DND-41 (cell line): ENCODE data around the gene SRD5A1.

Experiments
- ATAC-seq: fragments of 200-7000 bp; cut with Tn5 transposase; 3 replicates; pipeline ENCODE4 v1.9.1; 2021; ENCODE audit warnings: low read depth; ENCODE audit not compliant: insufficient read depth
- DNase-seq: peaks from one replicate; pipeline ENCODE4 v3.0.0-alpha.2; 2020
- H2AFZ ChIP-seq: 2 replicates; pipeline ENCODE4 v1.6.0; 2012; ENCODE audit warnings: low read depth, low read length
- H3K27ac ChIP-seq: 2 replicates; pipeline ENCODE4 v1.5.1; 2012; ENCODE audit warnings: low read length, inconsistent platforms
- H3K27me3 ChIP-seq: fragments of 200-600 bp; sonication (generic); 2 replicates; pipeline ENCODE4 v1.6.0; 2012; ENCODE audit warnings: low read length, mild to moderate bottlenecking, inconsistent platforms; ENCODE audit not compliant: insufficient read depth, poor library complexity
- H3K36me3 ChIP-seq: 2 replicates; pipeline ENCODE4 v1.5.1; 2012; ENCODE audit warnings: low read length, inconsistent platforms; ENCODE audit not compliant: insufficient read depth
- H3K4me1 ChIP-seq: 2 replicates; pipeline ENCODE4 v1.5.1; 2012; ENCODE audit warnings: mild to moderate bottlenecking, low read length; ENCODE audit not compliant: insufficient read depth
- H3K4me2 ChIP-seq: 2 replicates; pipeline ENCODE4 v1.6.0; 2012; ENCODE audit warnings: mild to moderate bottlenecking, moderate library complexity, low read length, inconsistent platforms; ENCODE audit not compliant: insufficient read depth
- H3K4me3 ChIP-seq, 2 experiments: fragments of 200-600 bp in 1 of 2; shearing (Covaris generic) in 1 of 2; 2 replicates each; pipeline ENCODE4 v1.5.1; 2012 to 2016; ENCODE audit warnings: inconsistent platforms in 2 of 2, low read length in 2 of 2, mild to moderate bottlenecking in 2 of 2, low read depth in 1 of 2, moderate library complexity in 1 of 2
- H3K79me2 ChIP-seq: 2 replicates; pipeline ENCODE4 v1.6.0; 2012; ENCODE audit warnings: low read length, inconsistent platforms; ENCODE audit not compliant: insufficient read depth
- H3K9ac ChIP-seq: 2 replicates; pipeline ENCODE4 v1.6.0; 2012; ENCODE audit warnings: low read depth, mild to moderate bottlenecking, inconsistent platforms, low read length, moderate library complexity
- H3K9me3 ChIP-seq: 2 replicates; pipeline ENCODE4 v1.5.1; 2012; ENCODE audit warnings: low read length, moderate library complexity, mild to moderate bottlenecking, inconsistent platforms; ENCODE audit not compliant: insufficient read depth, severe bottlenecking
- H4K20me1 ChIP-seq: 2 replicates; pipeline ENCODE4 v1.6.0; 2012; ENCODE audit warnings: low read length; ENCODE audit not compliant: insufficient read depth
- EZH2 ChIP-seq: IDR thresholded peaks from 3 replicates; pipeline ENCODE4 v1.6.1; 2012; ENCODE audit warnings: borderline replicate concordance, low read depth, mild to moderate bottlenecking, moderate library complexity, low read length, inconsistent platforms; ENCODE audit not compliant: severe bottlenecking
- TF ChIP-seq, protein P1 (sequence below): IDR thresholded peaks from 2 replicates; pipeline ENCODE4 v1.5.1; 2012; ENCODE audit warnings: borderline replicate concordance, low read length, moderate library complexity, mild to moderate bottlenecking; ENCODE audit not compliant: poor library complexity, severe bottlenecking; ENCODE audit errors: extremely low read depth

The SRD5A1 gene

DNA sequence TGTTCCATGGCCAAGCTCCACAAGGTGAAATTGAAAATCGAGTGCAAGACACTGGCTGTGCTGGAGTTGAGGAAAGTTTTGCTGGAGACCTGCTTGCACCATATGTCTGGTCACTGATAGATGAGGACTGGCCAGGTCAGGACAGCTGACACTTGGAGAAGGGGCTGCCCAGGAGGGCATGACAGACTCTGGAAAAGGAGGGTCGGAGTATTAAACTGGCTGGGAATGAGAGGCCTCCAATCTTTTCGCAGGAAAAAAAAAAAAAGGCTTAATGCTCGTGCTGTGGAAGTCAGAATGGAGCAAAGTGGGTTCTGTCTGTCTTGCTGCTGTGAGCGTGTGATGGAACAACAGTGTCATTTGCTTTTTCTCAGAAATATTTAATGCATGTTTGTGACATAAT is 85.5 kb downstream of the SRD5A1 start:
- 0 out of 4 replicates have a peak overlapping the region, but pooled peaks of 1 of the 2 experiments have one; percentile 79 for H3K4me3 ChIP-seq
- peaks cover 93% of the 10 kb centered on the region for H4K20me1 ChIP-seq
- TF ChIP-seq, protein P1, sequence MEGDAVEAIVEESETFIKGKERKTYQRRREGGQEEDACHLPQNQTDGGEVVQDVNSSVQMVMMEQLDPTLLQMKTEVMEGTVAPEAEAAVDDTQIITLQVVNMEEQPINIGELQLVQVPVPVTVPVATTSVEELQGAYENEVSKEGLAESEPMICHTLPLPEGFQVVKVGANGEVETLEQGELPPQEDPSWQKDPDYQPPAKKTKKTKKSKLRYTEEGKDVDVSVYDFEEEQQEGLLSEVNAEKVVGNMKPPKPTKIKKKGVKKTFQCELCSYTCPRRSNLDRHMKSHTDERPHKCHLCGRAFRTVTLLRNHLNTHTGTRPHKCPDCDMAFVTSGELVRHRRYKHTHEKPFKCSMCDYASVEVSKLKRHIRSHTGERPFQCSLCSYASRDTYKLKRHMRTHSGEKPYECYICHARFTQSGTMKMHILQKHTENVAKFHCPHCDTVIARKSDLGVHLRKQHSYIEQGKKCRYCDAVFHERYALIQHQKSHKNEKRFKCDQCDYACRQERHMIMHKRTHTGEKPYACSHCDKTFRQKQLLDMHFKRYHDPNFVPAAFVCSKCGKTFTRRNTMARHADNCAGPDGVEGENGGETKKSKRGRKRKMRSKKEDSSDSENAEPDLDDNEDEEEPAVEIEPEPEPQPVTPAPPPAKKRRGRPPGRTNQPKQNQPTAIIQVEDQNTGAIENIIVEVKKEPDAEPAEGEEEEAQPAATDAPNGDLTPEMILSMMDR, result no peak
- H3K27me3 ChIP-seq, result no peaks in the 10 kb centered on the region
- H3K9me3 ChIP-seq, result no peaks in the 10 kb centered on the region
- peak overlapping the region; percentile 95 for H3K4me2 ChIP-seq
- H3K27ac ChIP-seq, result no peak overlapping the region
- DNase-seq (no peak), ATAC-seq (no peak)
- H3K79me2 ChIP-seq, result peaks cover 100% of the 10 kb centered on the region
- no peak overlapping the region for H2AFZ ChIP-seq
- 0 out of 2 replicates have a peak overlapping the region, but pooled peaks have one; percentile 1 for H3K9ac ChIP-seq
- peaks cover 79% of the 10 kb centered on the region for H3K4me1 ChIP-seq
- peaks cover 73% of the 10 kb centered on the region for H3K36me3 ChIP-seq

DNA sequence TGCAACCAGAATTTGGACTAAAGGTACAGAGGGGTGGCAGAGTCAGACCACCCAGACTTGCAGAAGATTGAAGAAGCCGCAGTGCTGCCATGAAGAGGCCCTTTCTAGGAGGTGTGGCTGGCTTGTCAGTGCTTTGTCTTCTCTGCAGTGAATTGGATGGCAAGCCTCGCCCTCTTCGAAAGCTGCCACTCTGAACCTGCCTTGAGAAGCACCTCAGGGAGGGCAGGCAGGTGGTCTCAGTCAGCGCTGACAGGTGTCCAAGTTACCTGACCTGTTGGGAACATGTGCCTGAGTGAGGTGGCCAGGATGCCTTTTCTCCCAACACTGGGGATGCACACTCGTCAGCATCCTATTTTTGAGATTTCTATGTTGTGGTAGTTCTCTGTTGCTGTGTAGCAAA is 86.2 kb downstream of the SRD5A1 start:
- Histone ChIP-seq H2AFZ (no peak overlapping the region), H3K79me2 (peaks cover 100% of the 10 kb centered on the region), H3K4me3 (peak overlapping the region in 1 of 2 experiments; percentile 30; a peak in 1 of 4 replicates), H3K27ac (no peak overlapping the region), H4K20me1 (peaks cover 97% of the 10 kb centered on the region), H3K36me3 (peaks cover 80% of the 10 kb centered on the region), H3K4me2 (peak overlapping the region; percentile 43; the same call in 1 of the 2 replicates), H3K9ac (peak overlapping the region; percentile 2; the same call in 1 of the 2 replicates), H3K27me3 (no peaks in the 10 kb centered on the region), H3K4me1 (peaks cover 80% of the 10 kb centered on the region), H3K9me3 (no peaks in the 10 kb centered on the region)
- TF ChIP-seq, protein P1, result no peak
- TF ChIP-seq EZH2, result no peak
- ATAC-seq (no peak), DNase-seq (no peak)

DNA sequence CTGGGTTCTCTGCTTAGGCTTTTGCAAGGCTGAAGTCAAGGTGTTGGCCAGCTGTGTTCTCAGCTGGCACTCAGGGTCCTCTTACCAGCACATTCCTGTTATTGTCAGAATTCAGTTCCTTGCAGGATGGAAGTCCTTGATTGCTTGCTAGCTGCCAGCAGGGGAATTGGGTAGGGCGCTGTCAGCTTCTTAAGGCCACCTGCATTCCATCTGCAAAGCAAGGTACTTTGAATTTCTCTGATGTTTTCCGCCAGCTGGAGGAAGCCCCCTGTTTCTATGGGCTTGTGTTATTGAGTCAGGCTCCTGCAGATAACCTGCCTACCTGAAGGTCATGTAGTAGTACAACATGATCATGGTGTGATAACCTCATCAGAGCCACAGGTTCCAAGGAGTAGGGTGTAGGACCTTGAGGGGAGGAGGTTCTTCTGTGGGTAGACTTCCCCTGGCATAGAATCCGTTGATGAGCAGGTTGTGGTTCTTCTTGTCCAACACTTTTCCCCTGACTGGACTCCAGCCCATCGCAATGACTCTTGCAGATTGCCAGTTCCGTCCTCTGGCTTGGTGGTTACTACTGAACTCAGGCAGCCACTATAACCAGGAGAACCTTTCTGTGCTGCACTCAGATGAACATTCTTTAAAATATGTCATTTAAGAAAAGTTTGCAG is 86.8 kb downstream of the SRD5A1 start:
- Histone ChIP-seq H3K4me1 (peaks cover 83% of the 10 kb centered on the region), H3K27ac (no peak overlapping the region)

More for the DNA sequence above, 86.8 kb downstream of the SRD5A1 start:
- Histone ChIP-seq H3K4me2 (peak overlapping the region; percentile 43; the same call in 1 of the 2 replicates), H3K27me3 (no peaks in the 10 kb centered on the region), H3K4me3 (peak overlapping the region in 1 of 2 experiments; percentile 30; a peak in 1 of 4 replicates), H3K36me3 (peaks cover 85% of the 10 kb centered on the region), H3K79me2 (peaks cover 100% of the 10 kb centered on the region), H4K20me1 (peaks cover 96% of the 10 kb centered on the region), H2AFZ (no peak overlapping the region), H3K9me3 (no peaks in the 10 kb centered on the region), H3K9ac (peak overlapping the region; percentile 2; the same call in 1 of the 2 replicates)
- no peak for DNase-seq
- no peak for ATAC-seq
- TF ChIP-seq EZH2, result no peak
- TF ChIP-seq, protein P1, result no peak
